AG09319 (cell line): ENCODE data around the gene KRT75.

Source experiments
- DNase-seq: peaks from one replicate; pipeline ENCODE4 v3.0.0-alpha.2; 2010; ENCODE audit warnings: low read depth; ENCODE audit errors: extremely low read depth
- CTCF ChIP-seq: IDR thresholded peaks from 2 replicates; pipeline ENCODE4 v1.5.1; 2011; ENCODE audit warnings: low read depth, mild to moderate bottlenecking, inconsistent platforms, low read length, moderate library complexity

KRT75 gene

DNA sequence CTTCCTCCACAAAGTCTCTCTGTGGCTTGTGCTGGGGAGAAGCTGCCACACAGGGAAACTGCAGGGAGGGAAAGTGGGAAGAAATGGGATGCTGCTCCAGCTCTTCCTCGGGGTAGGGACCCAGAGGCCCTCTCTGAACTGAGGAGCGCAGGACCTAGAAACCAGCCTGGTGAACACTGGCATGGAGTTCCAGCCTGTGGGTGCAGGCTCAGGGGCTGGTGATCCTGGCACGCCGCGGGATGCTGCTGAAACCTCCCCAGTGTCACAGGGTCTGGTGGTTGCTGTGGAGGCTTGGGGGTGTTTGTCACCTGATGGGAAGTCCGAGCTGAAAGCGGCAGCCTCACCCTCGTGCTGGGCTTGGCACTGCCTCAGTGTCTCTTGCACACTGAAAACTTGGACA, 5.2 kb upstream of the KRT75 start:
- DNase-seq: no peak
- TF ChIP-seq CTCF: no peak

GRCh38 chr12:52438305-52439301, 4.4 kb upstream of the KRT75 start:
- no peak for TF ChIP-seq CTCF
- DNase-seq: no peak

GRCh38 chr12:52437508-52437907, 3.3 kb upstream of the KRT75 start:
- DNase-seq: no peak
- no peak for TF ChIP-seq CTCF

DNA sequence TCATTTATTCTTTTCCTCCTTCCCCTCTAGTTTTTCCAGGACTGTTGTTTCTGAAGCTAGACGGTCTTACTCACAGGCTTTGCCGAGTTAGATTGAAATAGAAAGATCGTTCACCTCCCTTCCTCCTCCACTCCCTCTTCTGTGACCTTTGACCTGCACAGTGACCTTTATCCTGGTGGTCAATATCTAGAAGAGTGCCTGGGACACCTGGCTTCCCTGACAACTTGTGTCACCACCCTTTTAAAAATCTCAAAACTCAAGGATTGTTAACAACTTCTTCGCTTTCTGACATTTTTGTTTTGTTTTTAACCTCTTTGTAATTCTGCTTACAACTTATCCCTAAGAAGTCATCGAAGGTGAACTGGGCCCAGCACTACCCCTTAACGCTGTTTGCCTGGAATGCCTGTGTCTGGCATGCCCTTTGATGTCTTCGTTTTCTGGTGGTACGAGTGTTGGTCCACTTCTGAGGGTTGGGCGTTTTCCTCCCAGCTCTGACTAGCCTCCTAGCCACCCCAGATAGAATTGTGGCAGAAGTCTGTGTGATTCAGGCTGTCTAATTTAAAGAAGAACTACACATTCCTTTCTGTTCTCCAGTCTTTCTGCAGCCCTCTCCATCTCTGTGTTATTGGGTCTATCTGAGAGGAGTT, 2.8 kb upstream of the KRT75 start:
- no peak for DNase-seq
- no peak for TF ChIP-seq CTCF

DNA sequence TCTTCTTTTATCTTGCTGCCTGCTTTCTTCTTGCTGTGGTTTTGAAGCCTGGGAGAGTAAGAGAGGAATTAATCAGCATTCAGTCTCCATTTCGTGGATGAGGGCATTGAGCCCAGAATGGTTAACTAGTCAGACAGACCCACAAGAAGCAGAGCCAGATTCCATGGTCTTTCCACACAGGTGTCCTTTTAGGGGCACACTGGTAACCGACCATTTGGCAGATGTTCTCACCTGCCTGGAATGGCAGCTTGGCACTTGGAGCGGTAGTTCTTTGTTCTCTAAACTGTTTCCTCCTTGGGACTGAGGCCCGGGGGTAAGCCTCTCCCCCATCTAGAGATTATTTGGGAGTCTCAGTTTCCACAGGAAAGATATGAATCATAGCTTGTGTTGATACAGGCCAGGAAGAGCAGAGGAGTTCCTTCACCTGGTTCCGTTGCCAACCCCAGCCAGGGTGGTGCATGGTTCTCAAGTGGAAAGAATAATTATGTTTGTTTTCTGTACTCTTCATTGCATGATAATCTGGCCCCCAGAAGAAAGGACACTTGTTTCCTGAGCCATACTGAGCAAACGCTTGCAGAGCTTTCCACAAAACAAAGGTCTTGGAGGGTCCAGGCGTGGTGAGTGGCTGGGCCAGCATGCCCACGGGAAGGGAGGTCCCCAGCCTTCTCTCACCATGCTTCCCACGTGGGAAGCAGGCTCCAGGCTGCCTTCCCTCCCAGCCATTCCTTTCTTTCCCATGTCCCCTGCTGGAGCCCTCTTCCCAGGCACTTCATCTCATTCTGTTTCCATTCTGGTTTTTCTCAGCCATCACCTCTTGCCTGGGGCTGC, 2.0 kb upstream of the KRT75 start:
- no peak for DNase-seq
- TF ChIP-seq CTCF: no peak

GRCh38 chr12:52435659-52435999, 1.5 kb upstream of the KRT75 start:
- DNase-seq: no peak
- no peak for TF ChIP-seq CTCF
